Central memory CD8-positive, alpha-beta T cell (primary cell): ENCODE results near the gene MARK3.

Source experiments
- ATAC-seq: fragments of 150-1000 bp; cut with Tn5 transposase; replicated peaks from 2 replicates; pipeline ENCODE4 v1.10.0; 2022; ENCODE audit warnings: mild to moderate bottlenecking, moderate FRiP score, moderate number of reproducible peaks; ENCODE audit not compliant: poor library complexity, severe bottlenecking; ENCODE audit errors: extremely low read depth
- DNase-seq, 2 donors: peaks; one replicate each; pipeline ENCODE4 v3.0.0; 2021; ENCODE audit warnings: low spot score in 2 of 2
- H3K27ac Mint-ChIP-seq: one replicate; pipeline ENCODE4 v1.8.0; 2022; ENCODE audit warnings: low read depth, mild to moderate bottlenecking, moderate library complexity, mixed read lengths
- H3K27me3 Mint-ChIP-seq: one replicate; pipeline ENCODE4 v1.8.0; 2022; ENCODE audit warnings: mixed read lengths
- H3K36me3 Mint-ChIP-seq: one replicate; pipeline ENCODE4 v1.8.0; 2022; ENCODE audit warnings: mild to moderate bottlenecking, moderate library complexity, mixed read lengths; ENCODE audit not compliant: insufficient read depth
- H3K4me1 Mint-ChIP-seq: one replicate; pipeline ENCODE4 v1.8.0; 2022; ENCODE audit warnings: mixed read lengths
- H3K4me3 Mint-ChIP-seq: one replicate; pipeline ENCODE4 v1.8.0; 2022; ENCODE audit warnings: mild to moderate bottlenecking, moderate library complexity, mixed read lengths
- H3K9me3 Mint-ChIP-seq: one replicate; pipeline ENCODE4 v1.8.0; 2022; ENCODE audit warnings: mixed read lengths

MARK3 gene

GRCh38 chr14:103442288-103442687 is 57.1 kb downstream of the MARK3 start:
- Mint-ChIP-seq H3K4me1 (peaks cover 42% of the 10 kb centered on the region), H3K27me3 (no peaks in the 10 kb centered on the region), H3K36me3 (peaks cover 13% of the 10 kb centered on the region), H3K9me3 (no peaks in the 10 kb centered on the region), H3K27ac (peak overlapping the region; percentile 42), H3K4me3 (no peak overlapping the region)
- DNase-seq (no peak), ATAC-seq (no peak)

DNA sequence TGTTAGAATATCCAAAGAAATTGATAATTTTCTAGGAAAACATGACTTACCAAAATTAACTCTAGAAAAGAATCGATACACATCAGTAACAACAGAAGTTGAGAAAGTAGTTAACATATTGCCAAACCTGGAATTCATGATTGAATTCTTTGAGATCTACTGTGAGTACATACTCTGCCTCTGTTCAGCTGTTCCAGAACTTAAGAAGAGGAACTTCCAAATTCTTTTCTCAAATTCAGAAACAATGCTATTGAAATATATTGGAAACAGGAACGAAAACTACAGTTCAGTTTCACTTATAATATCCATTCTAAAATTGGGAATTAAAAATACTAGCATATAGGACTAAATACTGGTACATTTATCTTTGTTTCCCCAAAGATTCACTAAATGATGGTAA is 57.9 kb downstream of the MARK3 start:
- Mint-ChIP-seq H3K27ac (peak overlapping the region; percentile 42), H3K9me3 (no peaks in the 10 kb centered on the region)

GRCh38 chr14:103444837-103445524 is 59.8 kb downstream of the MARK3 start:
- Mint-ChIP-seq H3K27ac (no peak overlapping the region), H3K27me3 (no peaks in the 10 kb centered on the region), H3K4me3 (no peak overlapping the region), H3K4me1 (peaks cover 59% of the 10 kb centered on the region), H3K36me3 (peaks cover 6% of the 10 kb centered on the region), H3K9me3 (no peaks in the 10 kb centered on the region)
- peak; percentile 28 for ATAC-seq
- no peak for DNase-seq

More for the DNA sequence above, 57.9 kb downstream of the MARK3 start:
- peaks cover 10% of the 10 kb centered on the region for H3K36me3 Mint-ChIP-seq
- peaks cover 51% of the 10 kb centered on the region for H3K4me1 Mint-ChIP-seq
- no peaks in the 10 kb centered on the region for H3K27me3 Mint-ChIP-seq
- H3K4me3 Mint-ChIP-seq, result no peak overlapping the region
- DNase-seq, result no peak
- no peak for ATAC-seq

- ATAC-seq (no peak), DNase-seq (no peak)
- H3K27ac Mint-ChIP-seq, result no peak overlapping the region
- H3K27me3 Mint-ChIP-seq, result no peaks in the 10 kb centered on the region
- H3K4me3 Mint-ChIP-seq, result no peak overlapping the region
- H3K36me3 Mint-ChIP-seq, result peaks cover 6% of the 10 kb centered on the region
- no peaks in the 10 kb centered on the region for H3K9me3 Mint-ChIP-seq
- peaks cover 59% of the 10 kb centered on the region for H3K4me1 Mint-ChIP-seq
These were observed 60.6 kb downstream of the MARK3 start for GRCh38 chr14:103445806-103446205.

DNA sequence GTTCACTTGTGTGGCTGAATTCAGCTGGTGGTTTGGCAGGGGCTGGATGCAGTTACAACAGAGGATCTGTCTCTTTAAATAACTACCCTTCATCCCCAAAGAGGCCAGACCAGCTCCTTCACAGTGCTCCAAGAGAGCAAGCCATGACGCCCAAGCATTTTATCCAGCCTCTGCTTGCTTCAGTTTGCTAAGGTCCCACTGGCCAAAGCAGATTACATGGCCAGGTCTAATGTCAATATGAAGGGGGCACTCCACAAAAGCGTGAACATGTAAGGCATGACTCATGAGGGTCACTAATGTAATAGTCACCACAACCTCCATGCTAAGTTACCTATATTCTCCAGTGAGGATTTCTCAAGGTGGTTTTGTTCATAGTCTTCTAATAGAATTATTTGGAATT is 62.9 kb downstream of the MARK3 start:
- Mint-ChIP-seq H3K9me3 (no peaks in the 10 kb centered on the region), H3K27me3 (no peaks in the 10 kb centered on the region), H3K4me3 (no peak overlapping the region), H3K27ac (no peak overlapping the region), H3K36me3 (peaks cover 11% of the 10 kb centered on the region), H3K4me1 (peaks cover 51% of the 10 kb centered on the region)
- no peak for ATAC-seq
- no peak for DNase-seq

DNA sequence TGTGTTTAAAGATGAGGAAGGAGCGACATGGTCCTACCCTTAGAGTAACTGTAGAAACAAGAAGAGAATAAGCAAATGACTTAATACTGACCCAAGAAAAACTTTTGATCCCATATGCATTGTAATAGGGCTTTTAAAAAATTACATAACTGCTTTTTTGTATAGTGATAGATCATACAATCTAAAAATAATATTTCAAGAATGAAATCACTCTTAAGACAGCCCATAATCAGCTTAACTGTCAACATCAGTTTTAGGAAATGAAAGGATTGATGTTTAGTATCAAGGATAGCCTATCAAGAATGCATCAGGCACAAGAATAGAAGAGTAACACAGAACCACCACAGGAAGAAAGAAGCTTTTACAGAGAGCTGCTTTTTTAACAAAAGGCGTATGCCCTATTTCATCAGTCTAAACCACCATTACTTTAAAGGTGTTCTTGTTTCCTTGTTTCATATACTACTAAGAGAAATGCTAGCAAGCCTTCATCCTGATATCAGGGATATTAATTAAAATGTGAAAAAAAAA is 64.5 kb downstream of the MARK3 start:
- DNase-seq, result no peak
- Mint-ChIP-seq H3K27me3 (no peaks in the 10 kb centered on the region), H3K27ac (peak overlapping the region; percentile 42), H3K36me3 (peaks cover 15% of the 10 kb centered on the region), H3K4me3 (no peak overlapping the region), H3K9me3 (no peaks in the 10 kb centered on the region), H3K4me1 (peaks cover 40% of the 10 kb centered on the region)
- ATAC-seq, result no peak

DNA sequence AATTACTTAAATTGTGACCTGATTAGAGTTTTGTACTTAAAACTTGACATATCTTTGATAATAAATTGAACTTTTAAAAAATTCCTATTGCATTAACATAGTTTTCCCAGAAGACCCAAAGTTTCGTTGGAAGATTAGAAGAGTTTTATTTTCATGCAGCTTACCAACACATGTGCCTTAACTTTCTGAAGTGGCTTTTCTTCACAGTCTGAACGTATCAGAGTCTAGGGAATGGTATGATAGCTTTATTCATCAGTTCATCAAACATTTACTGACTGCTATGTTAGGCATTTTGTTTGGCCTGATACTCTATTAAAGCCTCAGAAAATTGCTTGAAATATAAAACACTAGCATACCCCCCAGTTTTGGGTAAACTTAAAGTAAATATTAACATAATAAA is 65.2 kb downstream of the MARK3 start:
- H3K36me3 Mint-ChIP-seq, result peaks cover 19% of the 10 kb centered on the region
- DNase-seq, result no peak
- H3K4me3 Mint-ChIP-seq, result no peak overlapping the region
- no peaks in the 10 kb centered on the region for H3K9me3 Mint-ChIP-seq
- no peaks in the 10 kb centered on the region for H3K27me3 Mint-ChIP-seq
- ATAC-seq, result no peak
- H3K27ac Mint-ChIP-seq, result no peak overlapping the region
- peaks cover 34% of the 10 kb centered on the region for H3K4me1 Mint-ChIP-seq

DNA sequence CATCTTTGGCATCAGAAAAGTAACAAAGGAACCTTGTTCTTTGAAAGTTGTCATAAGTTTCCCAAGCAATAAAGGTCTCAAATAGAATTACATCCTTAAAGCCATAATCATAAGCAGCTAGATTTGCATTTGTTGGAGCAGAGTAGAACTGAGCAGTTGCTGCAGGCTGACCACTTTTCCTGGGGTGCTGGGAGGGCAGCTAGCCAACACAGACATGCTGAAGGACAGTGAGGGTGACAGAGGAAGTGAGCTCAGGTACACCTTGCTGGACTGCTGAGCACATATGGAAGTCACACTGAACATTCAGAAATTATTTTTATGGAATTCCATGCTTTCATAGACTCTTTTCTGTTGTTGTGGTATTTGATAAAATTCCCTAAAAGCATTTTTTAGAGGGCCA is 66.2 kb downstream of the MARK3 start:
- Mint-ChIP-seq H3K4me3 (no peak overlapping the region), H3K9me3 (no peaks in the 10 kb centered on the region), H3K36me3 (peaks cover 23% of the 10 kb centered on the region), H3K4me1 (peaks cover 30% of the 10 kb centered on the region), H3K27ac (no peak overlapping the region), H3K27me3 (no peaks in the 10 kb centered on the region)
- ATAC-seq (no peak), DNase-seq (no peak)

GRCh38 chr14:103453791-103454190 is 68.6 kb downstream of the MARK3 start:
- Mint-ChIP-seq H3K9me3 (no peaks in the 10 kb centered on the region), H3K4me1 (peaks cover 14% of the 10 kb centered on the region), H3K27me3 (no peaks in the 10 kb centered on the region), H3K4me3 (no peak overlapping the region), H3K36me3 (peaks cover 27% of the 10 kb centered on the region), H3K27ac (no peak overlapping the region)
- ATAC-seq (no peak), DNase-seq (no peak)

GRCh38 chr14:103456167-103456835 is 71.1 kb downstream of the MARK3 start:
- Mint-ChIP-seq H3K4me3 (no peak overlapping the region), H3K27ac (peak overlapping the region; percentile 3), H3K9me3 (no peaks in the 10 kb centered on the region), H3K27me3 (no peaks in the 10 kb centered on the region), H3K36me3 (peaks cover 38% of the 10 kb centered on the region), H3K4me1 (peaks cover 8% of the 10 kb centered on the region)
- no peak for ATAC-seq
- no peak for DNase-seq

DNA sequence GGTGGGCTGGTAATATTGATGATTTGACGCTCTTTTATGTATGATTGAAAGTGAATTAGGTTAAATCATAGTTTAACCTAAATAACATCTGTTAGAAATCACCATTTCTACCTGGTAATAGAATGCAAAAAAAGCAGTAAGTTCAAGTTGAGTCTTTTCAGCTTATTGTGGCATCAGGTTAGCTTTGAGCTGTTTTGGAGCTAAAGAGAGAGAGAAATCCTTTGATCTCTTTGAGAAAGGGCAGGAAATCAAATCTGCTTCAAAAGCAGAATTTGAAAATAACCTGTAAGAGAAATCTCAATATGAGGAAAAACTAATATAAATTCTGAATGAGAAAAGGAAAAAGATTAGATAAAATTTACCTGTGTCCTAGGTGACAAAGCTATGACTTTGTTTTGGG is 75.2 kb downstream of the MARK3 start:
- Mint-ChIP-seq H3K9me3 (no peaks in the 10 kb centered on the region), H3K27ac (no peak overlapping the region), H3K4me1 (peaks cover 18% of the 10 kb centered on the region), H3K4me3 (no peak overlapping the region), H3K36me3 (peaks cover 48% of the 10 kb centered on the region), H3K27me3 (no peaks in the 10 kb centered on the region)
- DNase-seq (no peak), ATAC-seq (no peak)

- no peak overlapping the region for H3K4me3 Mint-ChIP-seq
- H3K27ac Mint-ChIP-seq, result peak overlapping the region; percentile 20
- ATAC-seq, result no peak
- DNase-seq, result no peak
- H3K4me1 Mint-ChIP-seq, result peaks cover 10% of the 10 kb centered on the region
- no peaks in the 10 kb centered on the region for H3K9me3 Mint-ChIP-seq
- H3K36me3 Mint-ChIP-seq, result peaks cover 59% of the 10 kb centered on the region
- H3K27me3 Mint-ChIP-seq, result no peaks in the 10 kb centered on the region
These were observed 77.9 kb downstream of the MARK3 start for GRCh38 chr14:103463149-103463548.

GRCh38 chr14:103463851-103464250 is 78.6 kb downstream of the MARK3 start:
- Mint-ChIP-seq H3K27me3 (no peaks in the 10 kb centered on the region), H3K4me3 (no peak overlapping the region), H3K4me1 (peaks cover 10% of the 10 kb centered on the region), H3K27ac (peak overlapping the region; percentile 20), H3K36me3 (peaks cover 66% of the 10 kb centered on the region), H3K9me3 (no peaks in the 10 kb centered on the region)
- ATAC-seq, result no peak
- no peak for DNase-seq
